MM.1S (cell line): ENCODE measurements around the gene AKR1C3.

Experiments
- EZH2 ChIP-seq: fragments of 300-600 bp; sonication (generic); optimal IDR thresholded peaks from 2 replicates; pipeline ENCODE3; 2017; ENCODE audit warnings: low read depth, mild to moderate bottlenecking, antibody characterized with exemption, low read length, mixed read lengths
- EZH2phosphoT487 ChIP-seq: fragments of 300-600 bp; sonication (generic); IDR thresholded peaks from 2 replicates; pipeline ENCODE4 v1.6.1; 2018; ENCODE audit warnings: antibody characterized with exemption, low read length
- TF ChIP-seq, protein P1 (sequence below): fragments of 300-600 bp; sonication (generic); IDR thresholded peaks from 2 replicates; pipeline ENCODE4 v1.5.1; 2016; ENCODE audit warnings: antibody characterized with exemption, low read length, mixed read lengths

DNA sequence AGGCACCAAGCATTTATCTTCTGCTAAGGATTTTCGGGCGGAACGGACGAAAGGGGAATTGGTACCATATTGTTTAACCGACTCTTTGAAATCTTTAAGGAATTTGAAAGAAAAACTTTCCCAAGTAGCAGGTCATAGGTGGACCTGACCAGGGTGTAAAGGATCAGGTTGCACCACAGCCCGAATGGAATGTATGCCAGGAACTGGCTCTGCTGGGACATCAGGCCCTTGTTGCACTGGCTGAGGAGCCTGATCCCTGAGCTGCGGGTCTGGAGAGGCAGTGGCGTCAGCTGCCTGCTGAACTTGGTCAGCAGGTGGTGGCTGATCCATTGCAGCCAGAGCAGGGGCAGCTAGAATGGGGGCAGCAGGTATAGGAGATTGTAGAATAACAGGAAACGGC, 49.1 kb upstream of the AKR1C3 start:
- TF ChIP-seq, protein P1, sequence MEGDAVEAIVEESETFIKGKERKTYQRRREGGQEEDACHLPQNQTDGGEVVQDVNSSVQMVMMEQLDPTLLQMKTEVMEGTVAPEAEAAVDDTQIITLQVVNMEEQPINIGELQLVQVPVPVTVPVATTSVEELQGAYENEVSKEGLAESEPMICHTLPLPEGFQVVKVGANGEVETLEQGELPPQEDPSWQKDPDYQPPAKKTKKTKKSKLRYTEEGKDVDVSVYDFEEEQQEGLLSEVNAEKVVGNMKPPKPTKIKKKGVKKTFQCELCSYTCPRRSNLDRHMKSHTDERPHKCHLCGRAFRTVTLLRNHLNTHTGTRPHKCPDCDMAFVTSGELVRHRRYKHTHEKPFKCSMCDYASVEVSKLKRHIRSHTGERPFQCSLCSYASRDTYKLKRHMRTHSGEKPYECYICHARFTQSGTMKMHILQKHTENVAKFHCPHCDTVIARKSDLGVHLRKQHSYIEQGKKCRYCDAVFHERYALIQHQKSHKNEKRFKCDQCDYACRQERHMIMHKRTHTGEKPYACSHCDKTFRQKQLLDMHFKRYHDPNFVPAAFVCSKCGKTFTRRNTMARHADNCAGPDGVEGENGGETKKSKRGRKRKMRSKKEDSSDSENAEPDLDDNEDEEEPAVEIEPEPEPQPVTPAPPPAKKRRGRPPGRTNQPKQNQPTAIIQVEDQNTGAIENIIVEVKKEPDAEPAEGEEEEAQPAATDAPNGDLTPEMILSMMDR: no peak
- no peak for TF ChIP-seq EZH2phosphoT487
- TF ChIP-seq EZH2: no peak
